ENCODE data around the gene TRAF3. TPM values are rescaled to one million over a fixed set of nuclear protein-coding genes. Genes with fewer than 3 reads are reported as not detected.

Gene TRAF3
- total RNA-seq, 1 donor from 2014 or later, result 25.9 TPM

DNA sequence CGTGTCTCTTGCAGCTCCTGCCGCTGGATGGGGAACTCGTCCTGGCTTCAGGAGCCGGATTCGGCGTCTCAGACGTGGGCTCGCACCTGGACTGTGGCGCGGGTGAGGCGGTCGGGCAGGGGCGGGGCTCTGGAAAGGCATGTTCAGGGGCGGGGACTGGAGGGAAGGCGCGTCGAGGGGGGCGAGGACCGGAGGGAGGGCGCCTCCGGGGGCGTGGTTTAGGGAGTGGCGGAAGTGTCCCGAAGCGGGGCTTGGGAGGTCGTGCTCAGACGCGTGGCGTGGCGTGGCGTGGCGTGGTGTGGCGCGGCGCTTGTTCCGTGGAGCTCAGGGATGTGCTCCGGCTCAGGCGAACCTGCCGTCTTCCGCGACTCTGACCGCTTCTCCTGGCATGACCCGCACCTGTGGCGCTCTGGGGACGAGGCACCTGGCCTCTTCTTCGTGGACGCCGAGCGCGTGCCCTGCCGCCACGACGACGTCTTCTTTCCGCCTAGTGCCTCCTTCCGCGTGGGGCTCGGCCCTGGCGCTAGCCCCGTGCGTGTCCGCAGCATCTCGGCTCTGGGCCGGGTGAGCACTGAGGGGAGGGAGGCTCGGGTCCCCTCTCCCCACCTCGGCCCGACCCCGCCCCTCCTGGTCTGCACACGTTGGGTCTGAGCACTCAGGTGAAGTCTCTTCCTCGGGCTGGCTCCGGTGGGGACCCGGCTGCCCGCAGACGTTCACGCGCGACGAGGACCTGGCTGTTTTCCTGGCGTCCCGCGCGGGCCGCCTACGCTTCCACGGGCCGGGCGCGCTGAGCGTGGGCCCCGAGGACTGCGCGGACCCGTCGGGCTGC lies 151.4 kb downstream of the TRAF3 start:
- H3K9me3 Mint-ChIP-seq (ENCODE audit: unreplicated experiment), result no peaks in the 10 kb centered on the region
- Histone ChIP-seq H3K27me3 (ENCODE audit: insufficient read depth, low read length) (peaks cover 44% of the 10 kb centered on the region), H3K79me2 (ENCODE audit: insufficient read depth, low read length) (no peaks in the 10 kb centered on the region), H3K9ac (ENCODE audit: low read length) (no peak overlapping the region), H3K4me3 (ENCODE audit: insufficient read depth, low read depth, low read length) (peak overlapping the region; percentile 28), H3K36me3 (ENCODE audit: insufficient read depth, low read length) (peaks cover 8% of the 10 kb centered on the region), H4K20me1 (ENCODE audit: insufficient read depth, low read length) (peaks cover 29% of the 10 kb centered on the region), H3K9me3 (ENCODE audit: insufficient read depth, low read depth, low read length) (no peaks in the 10 kb centered on the region), H3K4me2 (ENCODE audit: low read length) (peak overlapping the region; percentile 79), H2AFZ (ENCODE audit: low read depth, low read length) (peak overlapping the region; percentile 52), H3K4me1 (ENCODE audit: insufficient read depth, low read length) (peaks cover 23% of the 10 kb centered on the region), H3K27ac (ENCODE audit: low read depth, low read length) (no peak overlapping the region)
- H3K27me3 Mint-ChIP-seq (ENCODE audit: low read depth, unreplicated experiment), result peaks cover 20% of the 10 kb centered on the region
- peak; percentile 91 for TF ChIP-seq EZH2 (IDR thresholded peaks at IDR 0.05; ENCODE audit: insufficient read depth, low read length)
- TF ChIP-seq, protein P1, sequence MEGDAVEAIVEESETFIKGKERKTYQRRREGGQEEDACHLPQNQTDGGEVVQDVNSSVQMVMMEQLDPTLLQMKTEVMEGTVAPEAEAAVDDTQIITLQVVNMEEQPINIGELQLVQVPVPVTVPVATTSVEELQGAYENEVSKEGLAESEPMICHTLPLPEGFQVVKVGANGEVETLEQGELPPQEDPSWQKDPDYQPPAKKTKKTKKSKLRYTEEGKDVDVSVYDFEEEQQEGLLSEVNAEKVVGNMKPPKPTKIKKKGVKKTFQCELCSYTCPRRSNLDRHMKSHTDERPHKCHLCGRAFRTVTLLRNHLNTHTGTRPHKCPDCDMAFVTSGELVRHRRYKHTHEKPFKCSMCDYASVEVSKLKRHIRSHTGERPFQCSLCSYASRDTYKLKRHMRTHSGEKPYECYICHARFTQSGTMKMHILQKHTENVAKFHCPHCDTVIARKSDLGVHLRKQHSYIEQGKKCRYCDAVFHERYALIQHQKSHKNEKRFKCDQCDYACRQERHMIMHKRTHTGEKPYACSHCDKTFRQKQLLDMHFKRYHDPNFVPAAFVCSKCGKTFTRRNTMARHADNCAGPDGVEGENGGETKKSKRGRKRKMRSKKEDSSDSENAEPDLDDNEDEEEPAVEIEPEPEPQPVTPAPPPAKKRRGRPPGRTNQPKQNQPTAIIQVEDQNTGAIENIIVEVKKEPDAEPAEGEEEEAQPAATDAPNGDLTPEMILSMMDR (IDR thresholded peaks at IDR 0.05; ENCODE audit: insufficient read depth, low read depth, low read length), result no peak
- H3K36me3 Mint-ChIP-seq (ENCODE audit: low read depth, unreplicated experiment), result peaks cover 2% of the 10 kb centered on the region
- H3K4me3 Mint-ChIP-seq (ENCODE audit: unreplicated experiment), result peak overlapping the region; percentile 62
- DNase-seq (ENCODE audit: low read depth), result peak; percentile 10
- no peak for FAIRE-seq
- H3K27ac Mint-ChIP-seq (ENCODE audit: unreplicated experiment), result no peak overlapping the region
- H3K4me1 Mint-ChIP-seq (ENCODE audit: low read depth, unreplicated experiment), result peaks cover 2% of the 10 kb centered on the region

DNA sequence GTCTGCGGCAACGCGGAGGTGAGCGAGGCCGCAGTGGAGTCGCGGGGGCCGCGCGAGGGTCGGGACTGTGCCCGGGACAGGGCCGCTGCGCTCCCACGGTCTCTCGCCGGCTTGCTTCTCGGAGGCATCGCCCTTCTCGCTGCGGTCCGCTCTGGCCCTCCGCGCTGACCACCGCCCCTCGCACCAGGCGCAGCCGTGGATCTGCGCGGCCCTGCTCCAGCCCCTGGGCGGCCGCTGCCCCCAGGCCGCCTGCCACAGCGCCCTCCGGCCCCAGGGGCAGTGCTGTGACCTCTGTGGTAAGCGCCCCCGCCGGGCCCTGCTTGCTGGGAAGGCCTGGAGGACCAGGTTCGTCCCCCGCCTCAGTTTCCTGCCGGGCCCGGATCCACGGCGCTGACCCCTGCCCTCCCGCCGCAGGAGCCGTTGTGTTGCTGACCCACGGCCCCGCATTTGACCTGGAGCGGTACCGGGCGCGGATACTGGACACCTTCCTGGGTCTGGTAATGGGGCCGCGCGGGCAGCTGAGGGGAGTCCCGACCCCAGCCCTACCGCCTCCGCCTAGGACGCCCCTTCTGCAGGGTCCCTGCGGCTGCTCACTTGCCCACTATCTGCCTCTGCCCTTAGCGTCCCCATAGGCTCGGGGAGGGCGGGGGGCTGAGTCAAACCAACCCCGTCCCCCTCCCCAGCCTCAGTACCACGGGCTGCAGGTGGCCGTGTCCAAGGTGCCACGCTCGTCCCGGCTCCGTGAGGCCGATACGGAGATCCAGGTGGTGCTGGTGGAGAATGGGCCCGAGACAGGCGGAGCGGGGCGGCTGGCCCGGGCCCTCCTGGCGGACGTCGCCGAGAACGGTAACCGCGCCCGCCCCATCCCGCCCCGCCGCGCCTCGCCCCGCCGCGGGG lies 152.2 kb downstream of the TRAF3 start:
- H3K27ac Mint-ChIP-seq (ENCODE audit: unreplicated experiment), result no peak overlapping the region
- H3K4me2 ChIP-seq (ENCODE audit: low read length), result peak overlapping the region; percentile 79
- H3K9me3 Mint-ChIP-seq (ENCODE audit: unreplicated experiment), result no peaks in the 10 kb centered on the region
- no peak overlapping the region for H3K4me3 Mint-ChIP-seq (ENCODE audit: unreplicated experiment)
- TF ChIP-seq, protein P1 (IDR thresholded peaks at IDR 0.05; ENCODE audit: insufficient read depth, low read depth, low read length), result no peak
- TF ChIP-seq EZH2 (IDR thresholded peaks at IDR 0.05; ENCODE audit: insufficient read depth, low read length), result peak; percentile 99
- H3K27me3 ChIP-seq (ENCODE audit: insufficient read depth, low read length), result peaks cover 36% of the 10 kb centered on the region
- H3K36me3 Mint-ChIP-seq (ENCODE audit: low read depth, unreplicated experiment), result peaks cover 4% of the 10 kb centered on the region
- no peak overlapping the region for H2AFZ ChIP-seq (ENCODE audit: low read depth, low read length)
- peaks cover 22% of the 10 kb centered on the region for H3K4me1 ChIP-seq (ENCODE audit: insufficient read depth, low read length)
- no peak overlapping the region for H3K4me3 ChIP-seq (ENCODE audit: insufficient read depth, low read depth, low read length)
- peaks cover 17% of the 10 kb centered on the region for H3K27me3 Mint-ChIP-seq (ENCODE audit: low read depth, unreplicated experiment)
- H3K9me3 ChIP-seq (ENCODE audit: insufficient read depth, low read depth, low read length), result no peaks in the 10 kb centered on the region
- H3K79me2 ChIP-seq (ENCODE audit: insufficient read depth, low read length), result no peaks in the 10 kb centered on the region
- no peak for DNase-seq (ENCODE audit: low read depth)
- no peak overlapping the region for H3K27ac ChIP-seq (ENCODE audit: low read depth, low read length)
- peaks cover 2% of the 10 kb centered on the region for H3K4me1 Mint-ChIP-seq (ENCODE audit: low read depth, unreplicated experiment)
- H4K20me1 ChIP-seq (ENCODE audit: insufficient read depth, low read length), result peaks cover 30% of the 10 kb centered on the region
- peaks cover 8% of the 10 kb centered on the region for H3K36me3 ChIP-seq (ENCODE audit: insufficient read depth, low read length)
- H3K9ac ChIP-seq (ENCODE audit: low read length), result no peak overlapping the region
- FAIRE-seq, result no peak

Measured in astrocyte (in vitro differentiated cells and primary cell).